Erythroblast (primary cell): ENCODE results near the gene RAD54L2.

Source experiments
- GATA1 ChIP-seq: IDR thresholded peaks from 2 replicates; pipeline ENCODE4 v1.6.1; 2011; ENCODE audit warnings: low read depth, mild to moderate bottlenecking, control low read depth, low read length, moderate library complexity
- POLR2A ChIP-seq: IDR thresholded peaks from 2 replicates; pipeline ENCODE4 v1.6.1; 2011; ENCODE audit warnings: mild to moderate bottlenecking, low read length

GRCh38 chr3:51500632-51501131 lies 37.8 kb upstream of the RAD54L2 start:
- no peak for TF ChIP-seq POLR2A
- no peak for TF ChIP-seq GATA1
